HG03095 (cell line): Measurements from ENCODE around the gene MTHFD2.

Experiments
- ATAC-seq: cut with Tn5 transposase; IDR thresholded peaks from one replicate; pipeline ENCODE4 v1.9.1; 2021; ENCODE audit warnings: moderate library complexity; ENCODE audit not compliant: unreplicated experiment

MTHFD2 gene

DNA sequence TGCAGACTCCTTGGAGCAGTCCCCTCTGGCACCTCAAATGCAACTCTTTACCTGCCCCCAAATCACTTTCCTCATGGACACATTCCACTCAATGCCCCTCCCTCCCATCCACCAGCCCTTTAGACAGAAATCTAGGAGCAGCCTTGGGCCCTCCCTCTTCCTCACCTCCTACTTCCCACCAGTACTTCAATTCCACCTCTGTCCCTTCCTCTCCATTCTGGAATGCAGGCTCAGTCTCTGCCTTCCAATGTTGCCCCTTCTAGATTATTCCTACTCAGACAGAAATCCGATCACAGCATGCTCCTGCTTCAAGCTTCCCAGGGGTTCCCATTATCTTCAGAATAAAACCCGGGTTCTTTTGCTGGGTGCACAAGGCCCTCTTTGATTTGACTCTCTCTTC, 62.1 kb downstream of the MTHFD2 start:
- ATAC-seq = no peak

DNA sequence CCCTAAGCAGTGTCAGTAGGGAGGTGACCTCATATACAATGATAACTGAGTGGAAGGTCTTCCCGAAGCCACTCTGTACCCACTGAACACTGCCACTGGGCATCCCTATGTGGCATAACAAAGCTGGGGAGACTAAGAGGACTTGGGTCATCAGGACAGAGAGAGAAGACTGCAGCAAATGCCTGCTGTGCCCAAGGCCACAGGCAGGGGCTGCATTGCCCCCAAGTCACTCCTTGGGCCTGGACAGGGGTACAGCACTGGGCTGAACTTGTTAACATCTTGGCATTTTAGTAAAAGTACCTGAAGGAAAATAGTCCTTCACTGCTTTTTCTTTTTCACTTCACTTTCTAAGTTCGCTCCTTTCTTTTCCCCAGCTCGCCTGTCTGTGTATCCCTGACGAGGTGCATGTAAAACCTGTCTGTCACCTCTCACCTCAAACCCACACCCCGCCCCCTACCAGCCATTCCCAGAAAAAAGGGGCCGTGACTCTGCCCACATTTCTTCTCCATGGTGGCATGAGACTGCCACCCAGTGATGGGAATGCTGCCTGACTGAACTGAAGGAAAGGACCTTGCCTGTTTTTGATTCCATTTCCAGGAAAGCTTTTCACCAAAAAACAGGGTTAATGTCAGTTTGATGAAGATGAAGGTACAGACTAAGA, 62.9 kb downstream of the MTHFD2 start:
- no peak for ATAC-seq

DNA sequence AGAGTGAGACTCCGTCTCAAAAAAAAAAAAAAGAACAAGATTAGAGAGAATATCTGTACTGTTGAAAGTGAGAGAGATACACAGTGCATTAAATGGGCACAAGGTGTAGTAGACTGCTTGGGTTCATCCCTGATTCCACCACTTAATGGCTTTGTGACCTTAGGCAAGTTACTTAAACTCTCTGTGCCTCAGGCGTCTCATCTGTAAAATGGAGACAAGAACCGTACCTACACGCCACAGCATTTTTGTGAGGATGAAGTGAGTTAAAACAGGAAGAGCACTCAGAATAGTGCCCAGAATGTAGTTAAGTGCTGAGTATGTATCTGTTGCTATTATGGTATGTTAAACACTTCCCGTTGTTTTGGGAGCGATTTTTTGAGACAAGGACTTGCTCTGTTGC, 64.3 kb downstream of the MTHFD2 start:
- no peak for ATAC-seq

DNA sequence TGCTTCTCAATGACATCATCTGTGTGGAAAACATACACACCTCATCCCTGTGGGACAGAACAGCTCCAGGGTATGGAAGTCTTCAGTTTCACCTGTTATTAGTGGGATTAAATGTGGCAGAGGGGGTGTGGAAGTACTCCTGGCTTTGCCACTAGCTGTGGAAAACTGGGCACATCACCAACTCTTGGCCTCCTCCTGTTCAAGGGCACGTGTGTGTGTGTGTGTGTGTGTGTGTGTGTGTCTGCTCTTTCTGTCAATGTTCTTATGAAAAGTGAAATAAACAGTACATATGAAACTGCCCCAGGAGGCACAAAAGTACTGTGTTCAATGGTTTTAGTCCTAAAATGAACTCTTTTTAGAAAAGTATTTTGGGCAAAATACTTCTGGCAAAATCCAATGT, 65.9 kb downstream of the MTHFD2 start:
- ATAC-seq = no peak

DNA sequence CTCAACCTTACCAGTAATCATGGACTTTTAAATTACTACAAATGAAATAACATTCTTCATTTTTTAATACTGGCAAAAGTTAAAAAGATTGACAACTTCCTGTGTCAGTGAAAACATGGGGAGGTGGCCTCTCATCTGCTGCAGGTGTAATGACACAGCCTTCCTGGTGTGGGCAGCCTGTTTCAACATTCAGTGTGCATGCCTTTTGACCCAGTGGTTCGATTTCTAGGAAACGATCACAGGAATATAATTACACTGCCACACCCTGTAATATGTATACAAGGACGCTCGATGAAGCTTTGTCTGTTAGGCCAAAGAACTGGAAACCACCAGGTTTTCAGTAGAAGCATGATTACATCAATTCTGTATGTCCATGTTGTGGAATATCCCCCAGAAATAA, 68.7 kb downstream of the MTHFD2 start:
- no peak for ATAC-seq
